SH-SY5Y (cell line): ENCODE measurements around the gene CNMD.

ENCODE experiments used
- GATA2 ChIP-seq: IDR thresholded peaks from 2 replicates; pipeline ENCODE4 v1.6.1; 2011; ENCODE audit warnings: mild to moderate bottlenecking, low read depth, low read length
- GATA3 ChIP-seq: IDR thresholded peaks from 2 replicates; pipeline ENCODE4 v1.6.1; 2011; ENCODE audit warnings: low read depth, mild to moderate bottlenecking, low read length, moderate library complexity

Gene CNMD

GRCh38 chr13:52765611-52766390 lies 26.2 kb upstream of the CNMD start:
- TF ChIP-seq GATA2 (no peak), GATA3 (no peak)

- TF ChIP-seq GATA2 = no peak
- TF ChIP-seq GATA3 = no peak
Observed at GRCh38 chr13:52760077-52760476, 20.5 kb upstream of the CNMD start.

GRCh38 chr13:52758114-52758513 lies 18.5 kb upstream of the CNMD start:
- no peak for TF ChIP-seq GATA2

DNA sequence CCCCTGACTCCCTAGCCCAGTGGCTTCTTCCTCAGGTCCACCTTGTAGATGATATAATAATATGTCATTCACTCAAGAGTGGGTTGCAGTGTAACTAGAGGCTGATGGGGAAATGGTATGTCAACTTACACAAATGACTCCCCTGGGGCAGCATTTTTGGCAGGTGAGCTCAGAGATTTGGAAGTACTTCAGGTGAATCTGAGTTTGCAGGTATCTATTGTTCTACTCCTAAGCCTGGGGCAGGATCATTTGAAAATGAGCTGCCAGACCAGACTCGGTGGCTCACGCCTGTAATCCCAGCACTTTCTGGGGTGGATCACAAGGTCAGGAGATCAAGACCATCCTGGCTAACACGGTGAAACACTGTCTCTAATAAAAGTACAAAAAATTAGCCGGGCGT lies 11.6 kb upstream of the CNMD start:
- TF ChIP-seq GATA3 (no peak), GATA2 (no peak)

- TF ChIP-seq GATA2 = no peak
- TF ChIP-seq GATA3 = no peak
Observed at GRCh38 chr13:52750713-52751112, 11.1 kb upstream of the CNMD start.

DNA sequence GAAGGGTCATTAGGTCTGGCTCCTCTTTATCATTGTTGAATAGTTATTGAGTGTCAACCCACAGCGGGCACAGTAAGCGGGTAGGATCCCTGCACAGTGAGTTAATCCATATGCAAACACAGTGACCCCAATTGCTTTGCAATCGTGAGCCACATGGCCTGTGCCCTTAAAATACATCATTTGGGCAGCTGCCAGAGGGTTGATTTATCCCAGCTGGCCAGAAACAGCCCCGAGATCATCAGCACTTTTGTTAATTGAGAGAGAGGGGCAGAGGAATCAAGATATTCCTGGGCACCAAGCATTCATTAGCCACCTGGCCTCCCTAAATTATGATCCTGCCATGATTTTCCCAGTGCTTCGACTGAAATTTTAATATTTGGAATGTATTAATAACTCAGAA lies 9.8 kb upstream of the CNMD start:
- TF ChIP-seq GATA3 (no peak), GATA2 (peak; percentile 70)

DNA sequence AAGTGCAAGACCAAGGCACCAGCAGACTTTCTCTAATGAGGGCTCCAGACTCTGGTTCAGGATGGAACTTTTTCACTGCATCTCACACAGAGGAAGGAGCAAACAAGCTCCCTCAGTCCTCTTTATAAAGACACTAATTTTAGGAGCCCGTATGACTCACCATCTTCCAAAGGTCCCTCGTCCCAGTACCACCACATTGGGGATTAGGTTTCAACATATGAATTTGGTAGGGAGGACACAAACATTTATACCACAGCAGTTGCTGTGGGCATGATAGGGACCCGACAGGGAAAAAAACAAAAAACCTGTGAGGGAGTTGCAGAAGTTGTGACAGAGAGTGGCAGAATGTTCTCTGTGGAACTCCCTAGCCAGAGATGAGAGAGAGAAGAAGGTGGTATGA lies 6.5 kb upstream of the CNMD start:
- TF ChIP-seq GATA3 (no peak), GATA2 (no peak)

DNA sequence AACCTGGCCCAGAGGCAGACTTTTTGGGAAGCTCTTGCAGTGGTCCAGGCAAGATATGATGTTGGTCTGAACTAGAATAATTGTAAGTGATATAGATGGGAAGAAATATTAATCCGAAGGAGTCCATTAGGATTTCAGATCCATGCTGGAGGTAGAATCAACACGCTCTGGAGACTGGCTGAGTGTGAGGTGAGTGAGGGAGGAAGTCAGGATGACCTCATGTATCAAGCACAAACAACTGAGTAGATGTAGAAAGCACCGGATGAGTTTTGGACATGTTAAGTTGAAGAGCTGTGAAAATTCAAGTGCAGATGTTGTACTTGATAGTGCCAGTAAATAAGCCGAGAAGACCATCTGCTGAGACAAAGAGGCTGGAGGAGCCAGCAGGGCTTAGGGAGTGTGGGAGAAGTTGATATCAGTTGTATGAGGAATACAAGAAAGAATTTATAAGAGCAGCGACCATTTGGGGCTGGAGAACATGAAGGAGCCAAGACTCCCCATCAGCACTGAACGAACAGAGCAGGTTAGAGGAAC lies 5.3 kb upstream of the CNMD start:
- no peak for TF ChIP-seq GATA3
- TF ChIP-seq GATA2 = no peak

DNA sequence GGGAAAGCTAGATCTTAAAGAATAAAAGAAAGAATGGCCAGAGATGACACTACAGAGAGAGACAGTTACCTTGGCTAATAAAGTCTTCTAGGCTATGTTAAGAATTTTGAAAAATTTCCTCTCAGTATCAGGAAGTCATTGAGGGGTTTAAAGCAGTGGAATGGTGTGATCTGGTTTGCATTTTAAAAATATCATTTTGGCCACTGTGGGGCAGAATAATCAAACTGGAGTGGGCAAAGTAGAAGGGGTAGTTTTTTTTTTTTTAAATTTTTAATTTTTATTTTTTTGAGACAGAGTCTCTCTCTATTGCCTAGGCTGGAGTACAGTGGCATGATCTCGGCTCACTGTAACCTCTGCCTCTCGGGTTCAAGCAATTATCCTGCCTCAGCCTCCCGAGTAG lies 4.4 kb upstream of the CNMD start:
- no peak for TF ChIP-seq GATA3
- TF ChIP-seq GATA2 = no peak

DNA sequence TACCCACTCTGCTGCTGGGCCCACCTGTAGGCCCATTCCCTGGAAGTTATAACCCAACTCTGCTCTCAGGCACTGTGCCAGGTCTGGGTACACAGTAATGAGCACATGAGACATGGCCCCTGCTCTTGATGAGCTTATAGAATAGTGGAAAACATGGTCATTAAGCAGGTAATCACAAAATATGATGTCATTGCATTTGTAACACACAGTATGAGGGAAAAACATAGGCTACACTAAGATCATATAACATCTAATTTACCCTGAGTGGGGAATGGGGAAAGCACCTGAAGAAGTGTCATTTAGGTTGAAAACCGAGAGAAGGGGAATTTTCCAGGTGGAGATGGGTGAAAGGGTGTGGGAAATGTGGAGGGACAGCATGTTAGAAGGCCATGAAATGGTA lies 3.9 kb upstream of the CNMD start:
- TF ChIP-seq GATA2 (no peak), GATA3 (no peak)

GRCh38 chr13:52738719-52739467 lies 727 bp downstream of the CNMD start:
- TF ChIP-seq GATA3 (no peak), GATA2 (no peak)

DNA sequence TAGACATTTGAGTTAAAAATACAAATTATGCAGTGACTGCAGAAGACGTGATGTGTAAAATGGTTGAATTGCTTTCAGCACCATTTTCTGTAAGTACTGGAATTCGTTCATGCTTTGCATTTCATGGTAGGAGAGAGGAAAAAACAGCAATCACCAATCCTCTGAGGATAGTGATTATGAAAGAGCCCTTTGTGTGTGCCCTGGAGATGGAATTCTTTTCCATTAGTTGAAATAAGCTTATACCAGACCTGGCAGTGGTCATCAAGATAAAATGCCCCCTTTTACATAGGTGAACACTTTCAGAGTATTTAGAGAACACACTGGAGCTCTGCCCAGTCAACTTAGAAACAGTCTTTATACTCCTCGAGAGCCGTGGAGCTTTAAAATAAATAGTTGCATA lies 1.7 kb downstream of the CNMD start:
- TF ChIP-seq GATA3 (no peak), GATA2 (no peak)

DNA sequence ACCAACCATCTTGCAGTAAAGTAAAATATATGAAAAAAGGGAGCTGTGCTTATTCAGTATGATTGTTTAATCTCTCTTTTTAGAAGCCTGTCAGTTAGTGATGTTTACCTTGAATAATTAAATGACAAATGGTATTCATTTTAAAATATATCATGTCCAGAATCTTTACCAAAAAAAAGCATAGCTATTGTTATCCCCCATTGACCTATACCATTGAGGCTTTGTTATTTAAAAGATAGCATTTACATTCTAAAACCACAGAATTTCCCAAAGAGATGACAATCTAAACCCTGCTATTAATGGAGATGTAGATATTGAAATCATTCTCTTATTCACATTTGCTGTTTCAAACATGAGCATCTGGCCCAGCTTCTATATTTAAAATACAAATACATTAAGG lies 2.2 kb downstream of the CNMD start:
- TF ChIP-seq GATA3 (no peak), GATA2 (peak; percentile 14; the same call in 1 of the 2 replicates)

- TF ChIP-seq GATA3 = no peak
- TF ChIP-seq GATA2 = no peak
Observed at GRCh38 chr13:52736891-52737290, 2.7 kb downstream of the CNMD start.

GRCh38 chr13:52734075-52734623 lies 5.5 kb downstream of the CNMD start:
- TF ChIP-seq GATA3 = no peak
- TF ChIP-seq GATA2 = no peak

DNA sequence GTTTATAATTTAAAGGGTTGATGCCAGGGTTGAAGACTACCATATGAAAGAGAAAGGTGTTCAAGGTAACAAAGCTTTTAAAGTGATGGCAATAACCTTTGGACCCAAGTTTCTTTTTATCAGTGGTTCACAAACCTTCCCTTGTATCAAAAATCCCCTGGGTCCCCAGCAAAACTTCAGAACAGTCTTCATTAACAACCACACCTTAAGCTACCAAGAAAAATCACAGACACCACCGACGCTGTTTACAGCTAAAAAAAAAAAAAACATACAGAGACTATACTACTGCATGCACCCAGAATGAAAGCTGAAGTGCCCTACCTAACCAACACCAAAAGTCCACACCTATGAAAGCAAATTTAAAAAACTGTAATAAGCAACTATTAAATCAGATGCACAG lies 13.4 kb downstream of the CNMD start:
- TF ChIP-seq GATA2 = no peak
- TF ChIP-seq GATA3 = no peak
